WTC11 (cell line): ENCODE results near the gene PPP1R14D. TPM values are rescaled to one million over a fixed set of nuclear protein-coding genes. Genes with fewer than 3 reads are reported as not detected.

Experiments
- ATAC-seq: fragments of 200-7000 bp; cut with Tn5 transposase; 2 replicates; pipeline ENCODE4 v1.10.0; 2021; ENCODE audit warnings: mild to moderate bottlenecking, moderate library complexity
- CTCF ChIA-PET: fragments of 300-600 bp; sonication (Branson Sonifier 250); formaldehyde crosslinking; loops from one replicate; lab custom pipeline; 2021; ENCODE audit warnings: antibody characterized with exemption; lab: Charles Lee
- POLR2A ChIA-PET: fragments of 350-600 bp; sonication (Branson Sonifier 250); formaldehyde crosslinking; loops from one replicate; lab custom pipeline; 2021; ENCODE audit warnings: antibody characterized with exemption; lab: Charles Lee
- DNase-seq: peaks from one replicate; pipeline ENCODE4 v3.0.0; 2021; ENCODE audit warnings: low spot score
- H3K27ac Mint-ChIP-seq: 2 replicates; pipeline ENCODE4 v1.8.0; 2021; ENCODE audit warnings: mixed read lengths
- H3K27me3 Mint-ChIP-seq: 2 replicates; pipeline ENCODE4 v1.8.0; 2021; ENCODE audit warnings: low read depth, mild to moderate bottlenecking, moderate library complexity, mixed read lengths
- H3K36me3 Mint-ChIP-seq: 2 replicates; pipeline ENCODE4 v1.8.0; 2021; ENCODE audit warnings: mixed read lengths
- H3K4me1 Mint-ChIP-seq: 2 replicates; pipeline ENCODE4 v1.8.0; 2022; ENCODE audit warnings: mixed read lengths
- H3K4me3 Mint-ChIP-seq: 2 replicates; pipeline ENCODE4 v1.8.0; 2021; ENCODE audit warnings: mild to moderate bottlenecking, moderate library complexity, mixed read lengths
- H3K9me3 Mint-ChIP-seq: 2 replicates; pipeline ENCODE4 v1.8.0; 2021; ENCODE audit warnings: mixed read lengths
- ETV6 ChIP-seq: sonication (generic); formaldehyde crosslinking; IDR thresholded peaks from 2 replicates; pipeline ENCODE4 v1.8.1; 2022; ENCODE audit warnings: mild to moderate bottlenecking, missing genetic modification reagents
- HMGA2 ChIP-seq: fragments of 250-450 bp; sonication (Bioruptor Pico); IDR thresholded peaks from 2 replicates; pipeline ENCODE4 v1.4.0; 2021; ENCODE audit warnings: mild to moderate bottlenecking, moderate library complexity
- KAT7 ChIP-seq: sonication (generic); formaldehyde crosslinking; IDR thresholded peaks from 2 replicates; pipeline ENCODE4 v1.8.1; 2023; ENCODE audit warnings: missing genetic modification reagents, mild to moderate bottlenecking, borderline replicate concordance
- MXD4 ChIP-seq: fragments of 250-450 bp; sonication (Bioruptor Pico); IDR thresholded peaks from 2 replicates; pipeline ENCODE4 v1.8.0; 2021; ENCODE audit warnings: mild to moderate bottlenecking, moderate library complexity, borderline replicate concordance
- NFE2L1 ChIP-seq: sonication (generic); formaldehyde crosslinking; IDR thresholded peaks from 2 replicates; pipeline ENCODE4 v1.8.1; 2023; ENCODE audit warnings: missing genetic modification reagents
- NFYB ChIP-seq: sonication (generic); formaldehyde crosslinking; conservative IDR thresholded peaks from 2 replicates; pipeline ENCODE4 v1.8.0; 2022; ENCODE audit warnings: low read depth, missing genetic modification reagents
- NR3C1 ChIP-seq: sonication (generic); formaldehyde crosslinking; conservative IDR thresholded peaks from 2 replicates; pipeline ENCODE4 v1.8.1; 2023; ENCODE audit warnings: low read depth, mild to moderate bottlenecking, missing genetic modification reagents
- SMAD3 ChIP-seq: sonication (generic); formaldehyde crosslinking; IDR thresholded peaks from 2 replicates; pipeline ENCODE4 v1.8.0; 2022; ENCODE audit warnings: missing genetic modification reagents, mild to moderate bottlenecking, borderline replicate concordance
- SP1 ChIP-seq: sonication (generic); formaldehyde crosslinking; conservative IDR thresholded peaks from 2 replicates; pipeline ENCODE4 v1.8.1; 2022; ENCODE audit warnings: missing genetic modification reagents
- TCF7 ChIP-seq: sonication (generic); formaldehyde crosslinking; IDR thresholded peaks from 2 replicates; pipeline ENCODE4 v1.8.0; 2022; ENCODE audit warnings: mild to moderate bottlenecking, low read depth, missing genetic modification reagents, moderate library complexity
- TEAD1 ChIP-seq: sonication (generic); formaldehyde crosslinking; IDR thresholded peaks from 2 replicates; pipeline ENCODE4 v1.8.0; 2022; ENCODE audit warnings: mild to moderate bottlenecking, missing genetic modification reagents
- TEAD4 ChIP-seq: sonication (generic); formaldehyde crosslinking; IDR thresholded peaks from 2 replicates; pipeline ENCODE4 v1.8.0; 2022; ENCODE audit warnings: mild to moderate bottlenecking, missing genetic modification reagents
- ZNF121 ChIP-seq: sonication (generic); formaldehyde crosslinking; IDR thresholded peaks from 2 replicates; pipeline ENCODE4 v1.8.0; 2023; ENCODE audit warnings: missing genetic modification reagents
- ZNF263 ChIP-seq: sonication (generic); formaldehyde crosslinking; IDR thresholded peaks from 2 replicates; pipeline ENCODE4 v1.8.1; 2022; ENCODE audit warnings: low read depth, mild to moderate bottlenecking, moderate library complexity, missing genetic modification reagents
- ZNF416 ChIP-seq: fragments of 250-450 bp; sonication (Bioruptor Pico); IDR thresholded peaks from 2 replicates; pipeline ENCODE4 v1.9.0; 2021; ENCODE audit warnings: mild to moderate bottlenecking, inconsistent platforms
- ZNF671 ChIP-seq: fragments of 250-450 bp; sonication (Bioruptor Pico); IDR thresholded peaks from 2 replicates; pipeline ENCODE4 v1.8.0; 2021; ENCODE audit warnings: mild to moderate bottlenecking
- total RNA-seq: library from RNA; stranded (reverse); gene quantifications from 3 replicates; pipeline ENCODE4 v1.2.3, GENCODE V29; 2021
- TF ChIP-seq, protein P1 (sequence below): fragments of 250-450 bp; sonication (Bioruptor Pico); conservative IDR thresholded peaks from 2 replicates; pipeline ENCODE4 v1.9.0; 2021; ENCODE audit warnings: mild to moderate bottlenecking
- TF ChIP-seq, protein P2 (sequence below): sonication (generic); formaldehyde crosslinking; conservative IDR thresholded peaks from 2 replicates; pipeline ENCODE4 v1.8.1; 2023; ENCODE audit warnings: mild to moderate bottlenecking, low read depth, missing genetic modification reagents, moderate library complexity
- TF ChIP-seq, protein P3 (sequence below): sonication (generic); formaldehyde crosslinking; IDR thresholded peaks from 2 replicates; pipeline ENCODE4 v1.8.0; 2023; ENCODE audit warnings: missing genetic modification reagents, mild to moderate bottlenecking, borderline replicate concordance
- TF ChIP-seq, protein P4 (sequence below): fragments of 250-450 bp; sonication (Bioruptor Pico); IDR thresholded peaks from 2 replicates; pipeline ENCODE4 v1.9.0; 2021; ENCODE audit warnings: mild to moderate bottlenecking, borderline replicate concordance

The PPP1R14D gene
- total RNA-seq, 1 experiment from 2014 or later, result not detected

DNA sequence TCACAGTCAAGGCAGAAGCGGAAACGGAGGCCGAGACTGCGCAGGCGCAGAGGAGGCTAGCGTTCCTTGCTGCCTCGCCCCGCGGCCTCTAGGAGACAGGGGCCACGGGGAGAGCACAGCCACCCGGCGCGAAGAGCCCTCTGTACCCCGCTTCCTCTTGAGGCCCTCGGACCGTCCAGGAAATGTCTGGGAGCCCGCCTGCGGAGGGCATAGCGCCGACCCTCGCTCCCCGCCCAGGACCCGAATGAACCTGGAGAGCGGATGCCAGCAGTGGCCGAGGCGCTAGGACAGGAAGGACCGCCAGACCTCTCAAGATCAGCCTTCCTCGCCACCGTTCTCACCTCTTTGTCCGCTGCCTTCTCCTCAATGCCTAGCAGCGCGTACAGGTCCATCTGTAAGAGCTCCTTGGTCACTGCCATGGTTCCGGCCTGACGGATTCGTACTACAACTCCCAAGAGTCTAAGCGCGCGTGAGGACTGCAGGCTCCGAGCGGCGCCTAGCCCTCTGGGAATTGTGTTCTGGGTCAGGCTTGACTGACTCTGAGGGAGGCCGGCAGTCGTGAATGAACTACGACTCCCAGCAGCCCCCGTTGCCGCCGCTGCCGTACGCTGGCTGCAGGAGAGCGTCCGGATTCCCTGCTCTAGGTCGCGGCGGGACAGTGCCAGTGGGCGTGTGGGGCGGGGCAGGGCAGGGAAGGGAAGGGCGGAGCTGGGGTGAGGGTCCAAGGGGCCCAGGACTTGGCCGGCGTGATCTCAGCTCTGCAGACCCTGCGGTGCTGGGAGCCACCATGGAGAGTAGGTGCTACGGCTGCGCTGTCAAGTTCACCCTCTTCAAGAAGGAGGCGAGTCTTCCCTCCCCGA lies 21.2 kb downstream of the PPP1R14D start, which contains the start of the genes DNAJC17 and ZFYVE19 (continued):
- TF ChIP-seq, protein P1, sequence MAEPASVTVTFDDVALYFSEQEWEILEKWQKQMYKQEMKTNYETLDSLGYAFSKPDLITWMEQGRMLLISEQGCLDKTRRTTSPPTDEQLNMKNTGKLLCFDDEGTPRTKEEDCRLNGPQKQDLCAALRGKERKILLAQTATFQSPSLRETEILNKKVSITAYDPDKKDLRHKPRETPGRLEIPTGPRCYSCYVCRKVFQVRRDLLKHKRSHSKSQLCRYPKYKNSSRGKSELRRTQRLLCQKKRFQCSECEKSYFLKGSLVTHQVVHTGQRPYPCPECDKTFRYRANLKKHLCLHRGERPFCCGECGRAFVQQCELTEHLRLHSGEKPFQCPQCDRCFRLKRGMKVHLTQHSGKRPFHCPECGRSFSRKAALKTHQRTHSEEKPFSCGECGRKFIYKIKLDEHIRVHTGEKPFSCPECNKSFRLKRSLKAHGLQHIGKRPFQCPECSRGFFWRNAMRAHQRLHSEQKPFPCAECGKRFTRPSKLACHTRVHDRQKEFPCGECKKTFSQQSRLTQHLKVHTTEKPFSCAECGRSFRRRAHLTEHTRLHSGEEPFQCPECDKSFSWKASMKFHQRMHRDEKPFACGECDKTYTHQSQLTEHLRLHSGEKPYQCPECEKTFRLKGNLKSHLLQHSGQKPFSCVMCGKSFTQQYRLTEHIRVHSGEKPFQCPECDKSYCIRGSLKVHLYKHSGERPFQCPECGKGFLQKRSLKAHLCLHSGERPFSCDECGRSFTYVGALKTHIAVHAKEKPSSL (CRISPR knock-in tag), result no peak
- TF ChIP-seq ETV6 (CRISPR knock-in tag) (peak; percentile 84; the same call in 1 of the 2 replicates), NFE2L1 (CRISPR knock-in tag) (0 out of 2 replicates have a peak, but pooled peaks have one; percentile 9), TEAD1 (CRISPR knock-in tag) (peak; percentile 6), SP1 (CRISPR knock-in tag) (peak; percentile 91), HMGA2 (no peak), ZNF671 (CRISPR knock-in tag) (no peak), ZNF121 (CRISPR knock-in tag) (no peak), TCF7 (CRISPR knock-in tag) (0 out of 2 replicates have a peak, but pooled peaks have one; percentile 62), KAT7 (0 out of 2 replicates have a peak, but pooled peaks have one; percentile 27), SMAD3 (CRISPR knock-in tag) (peak; percentile 80; the same call in 1 of the 2 replicates)
- TF ChIP-seq, protein P2, sequence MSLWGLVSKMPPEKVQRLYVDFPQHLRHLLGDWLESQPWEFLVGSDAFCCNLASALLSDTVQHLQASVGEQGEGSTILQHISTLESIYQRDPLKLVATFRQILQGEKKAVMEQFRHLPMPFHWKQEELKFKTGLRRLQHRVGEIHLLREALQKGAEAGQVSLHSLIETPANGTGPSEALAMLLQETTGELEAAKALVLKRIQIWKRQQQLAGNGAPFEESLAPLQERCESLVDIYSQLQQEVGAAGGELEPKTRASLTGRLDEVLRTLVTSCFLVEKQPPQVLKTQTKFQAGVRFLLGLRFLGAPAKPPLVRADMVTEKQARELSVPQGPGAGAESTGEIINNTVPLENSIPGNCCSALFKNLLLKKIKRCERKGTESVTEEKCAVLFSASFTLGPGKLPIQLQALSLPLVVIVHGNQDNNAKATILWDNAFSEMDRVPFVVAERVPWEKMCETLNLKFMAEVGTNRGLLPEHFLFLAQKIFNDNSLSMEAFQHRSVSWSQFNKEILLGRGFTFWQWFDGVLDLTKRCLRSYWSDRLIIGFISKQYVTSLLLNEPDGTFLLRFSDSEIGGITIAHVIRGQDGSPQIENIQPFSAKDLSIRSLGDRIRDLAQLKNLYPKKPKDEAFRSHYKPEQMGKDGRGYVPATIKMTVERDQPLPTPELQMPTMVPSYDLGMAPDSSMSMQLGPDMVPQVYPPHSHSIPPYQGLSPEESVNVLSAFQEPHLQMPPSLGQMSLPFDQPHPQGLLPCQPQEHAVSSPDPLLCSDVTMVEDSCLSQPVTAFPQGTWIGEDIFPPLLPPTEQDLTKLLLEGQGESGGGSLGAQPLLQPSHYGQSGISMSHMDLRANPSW (CRISPR knock-in tag), result 0 out of 2 replicates have a peak, but pooled peaks have one; percentile 62

DNA sequence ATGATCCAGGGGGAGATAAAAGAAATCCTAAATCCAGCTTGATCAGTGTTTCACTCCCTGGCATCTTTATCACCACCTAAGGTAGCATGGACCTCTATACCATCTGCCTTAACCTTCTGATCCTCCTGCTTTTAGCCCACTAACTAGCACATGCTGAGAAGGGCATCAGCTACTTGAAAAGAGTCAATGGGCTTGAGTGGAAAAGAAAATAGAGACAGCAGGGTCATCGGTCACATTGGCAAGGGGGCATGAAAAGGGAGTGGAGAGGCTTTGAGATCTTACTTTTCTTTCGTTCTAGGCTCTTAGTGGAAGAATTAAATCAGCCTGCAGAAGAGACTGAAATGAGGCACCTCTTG lies 21.9 kb downstream of the PPP1R14D start:
- TF ChIP-seq, protein P3, sequence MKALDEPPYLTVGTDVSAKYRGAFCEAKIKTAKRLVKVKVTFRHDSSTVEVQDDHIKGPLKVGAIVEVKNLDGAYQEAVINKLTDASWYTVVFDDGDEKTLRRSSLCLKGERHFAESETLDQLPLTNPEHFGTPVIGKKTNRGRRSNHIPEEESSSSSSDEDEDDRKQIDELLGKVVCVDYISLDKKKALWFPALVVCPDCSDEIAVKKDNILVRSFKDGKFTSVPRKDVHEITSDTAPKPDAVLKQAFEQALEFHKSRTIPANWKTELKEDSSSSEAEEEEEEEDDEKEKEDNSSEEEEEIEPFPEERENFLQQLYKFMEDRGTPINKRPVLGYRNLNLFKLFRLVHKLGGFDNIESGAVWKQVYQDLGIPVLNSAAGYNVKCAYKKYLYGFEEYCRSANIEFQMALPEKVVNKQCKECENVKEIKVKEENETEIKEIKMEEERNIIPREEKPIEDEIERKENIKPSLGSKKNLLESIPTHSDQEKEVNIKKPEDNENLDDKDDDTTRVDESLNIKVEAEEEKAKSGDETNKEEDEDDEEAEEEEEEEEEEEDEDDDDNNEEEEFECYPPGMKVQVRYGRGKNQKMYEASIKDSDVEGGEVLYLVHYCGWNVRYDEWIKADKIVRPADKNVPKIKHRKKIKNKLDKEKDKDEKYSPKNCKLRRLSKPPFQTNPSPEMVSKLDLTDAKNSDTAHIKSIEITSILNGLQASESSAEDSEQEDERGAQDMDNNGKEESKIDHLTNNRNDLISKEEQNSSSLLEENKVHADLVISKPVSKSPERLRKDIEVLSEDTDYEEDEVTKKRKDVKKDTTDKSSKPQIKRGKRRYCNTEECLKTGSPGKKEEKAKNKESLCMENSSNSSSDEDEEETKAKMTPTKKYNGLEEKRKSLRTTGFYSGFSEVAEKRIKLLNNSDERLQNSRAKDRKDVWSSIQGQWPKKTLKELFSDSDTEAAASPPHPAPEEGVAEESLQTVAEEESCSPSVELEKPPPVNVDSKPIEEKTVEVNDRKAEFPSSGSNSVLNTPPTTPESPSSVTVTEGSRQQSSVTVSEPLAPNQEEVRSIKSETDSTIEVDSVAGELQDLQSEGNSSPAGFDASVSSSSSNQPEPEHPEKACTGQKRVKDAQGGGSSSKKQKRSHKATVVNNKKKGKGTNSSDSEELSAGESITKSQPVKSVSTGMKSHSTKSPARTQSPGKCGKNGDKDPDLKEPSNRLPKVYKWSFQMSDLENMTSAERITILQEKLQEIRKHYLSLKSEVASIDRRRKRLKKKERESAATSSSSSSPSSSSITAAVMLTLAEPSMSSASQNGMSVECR (CRISPR knock-in tag), result no peak
- TF ChIP-seq HMGA2 (no peak), NFYB (CRISPR knock-in tag) (no peak), TEAD4 (CRISPR knock-in tag) (no peak), MXD4 (no peak), ZNF263 (CRISPR knock-in tag) (no peak), TCF7 (CRISPR knock-in tag) (no peak), ZNF416 (CRISPR knock-in tag) (no peak), NR3C1 (CRISPR knock-in tag) (no peak)
- TF ChIP-seq, protein P4, sequence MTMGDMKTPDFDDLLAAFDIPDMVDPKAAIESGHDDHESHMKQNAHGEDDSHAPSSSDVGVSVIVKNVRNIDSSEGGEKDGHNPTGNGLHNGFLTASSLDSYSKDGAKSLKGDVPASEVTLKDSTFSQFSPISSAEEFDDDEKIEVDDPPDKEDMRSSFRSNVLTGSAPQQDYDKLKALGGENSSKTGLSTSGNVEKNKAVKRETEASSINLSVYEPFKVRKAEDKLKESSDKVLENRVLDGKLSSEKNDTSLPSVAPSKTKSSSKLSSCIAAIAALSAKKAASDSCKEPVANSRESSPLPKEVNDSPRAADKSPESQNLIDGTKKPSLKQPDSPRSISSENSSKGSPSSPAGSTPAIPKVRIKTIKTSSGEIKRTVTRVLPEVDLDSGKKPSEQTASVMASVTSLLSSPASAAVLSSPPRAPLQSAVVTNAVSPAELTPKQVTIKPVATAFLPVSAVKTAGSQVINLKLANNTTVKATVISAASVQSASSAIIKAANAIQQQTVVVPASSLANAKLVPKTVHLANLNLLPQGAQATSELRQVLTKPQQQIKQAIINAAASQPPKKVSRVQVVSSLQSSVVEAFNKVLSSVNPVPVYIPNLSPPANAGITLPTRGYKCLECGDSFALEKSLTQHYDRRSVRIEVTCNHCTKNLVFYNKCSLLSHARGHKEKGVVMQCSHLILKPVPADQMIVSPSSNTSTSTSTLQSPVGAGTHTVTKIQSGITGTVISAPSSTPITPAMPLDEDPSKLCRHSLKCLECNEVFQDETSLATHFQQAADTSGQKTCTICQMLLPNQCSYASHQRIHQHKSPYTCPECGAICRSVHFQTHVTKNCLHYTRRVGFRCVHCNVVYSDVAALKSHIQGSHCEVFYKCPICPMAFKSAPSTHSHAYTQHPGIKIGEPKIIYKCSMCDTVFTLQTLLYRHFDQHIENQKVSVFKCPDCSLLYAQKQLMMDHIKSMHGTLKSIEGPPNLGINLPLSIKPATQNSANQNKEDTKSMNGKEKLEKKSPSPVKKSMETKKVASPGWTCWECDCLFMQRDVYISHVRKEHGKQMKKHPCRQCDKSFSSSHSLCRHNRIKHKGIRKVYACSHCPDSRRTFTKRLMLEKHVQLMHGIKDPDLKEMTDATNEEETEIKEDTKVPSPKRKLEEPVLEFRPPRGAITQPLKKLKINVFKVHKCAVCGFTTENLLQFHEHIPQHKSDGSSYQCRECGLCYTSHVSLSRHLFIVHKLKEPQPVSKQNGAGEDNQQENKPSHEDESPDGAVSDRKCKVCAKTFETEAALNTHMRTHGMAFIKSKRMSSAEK (CRISPR knock-in tag), result no peak
- peaks cover 3% of the 10 kb centered on the region for H3K36me3 Mint-ChIP-seq
- DNase-seq (no peak), ATAC-seq (no peak)
- peak overlapping the region; percentile 97 for H3K27ac Mint-ChIP-seq
- H3K27me3 Mint-ChIP-seq, result no peaks in the 10 kb centered on the region
- peaks cover 22% of the 10 kb centered on the region for H3K4me1 Mint-ChIP-seq
- ChIA-PET CTCF (interaction anchor here (0.6 to 3.3 kb wide), 18 partner anchors 14 to 1257 kb away, joined by 3 to 33 read pairs (median 4); partner anchors contain the start of genes GCHFR, PPP1R14D, RHOV and VPS18), POLR2A (interaction anchor here (1.3 to 1.8 kb wide), 3 partner anchors 38 to 112 kb away, joined by 3 to 10 read pairs (median 3); partner anchors contain the start of gene SPINT1)
- H3K4me3 Mint-ChIP-seq, result peak overlapping the region; percentile 98
- no peaks in the 10 kb centered on the region for H3K9me3 Mint-ChIP-seq
